ENCODE measurements around the gene KRT10.

The KRT10 gene

DNA sequence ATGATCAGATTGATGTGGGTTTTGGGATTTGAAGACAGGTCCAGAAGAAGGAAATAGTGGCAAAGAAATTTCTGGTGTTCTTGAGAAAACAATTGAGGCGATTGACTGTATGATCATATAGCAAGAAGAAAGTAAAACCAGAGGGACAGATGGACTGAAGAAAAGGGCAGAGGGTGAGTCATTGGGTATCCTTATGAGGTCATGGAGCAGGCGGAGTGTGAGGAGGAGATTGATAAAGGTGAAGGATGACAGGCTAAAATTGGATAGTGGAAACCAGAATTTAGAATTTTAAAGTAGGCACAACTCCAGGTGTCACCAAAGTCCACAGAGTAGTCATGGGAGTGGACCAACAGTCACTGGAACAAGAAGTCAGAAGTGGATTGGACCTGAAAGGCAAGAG is 21.3 kb downstream of the KRT10 start:
- no peak for DNase-seq

DNA sequence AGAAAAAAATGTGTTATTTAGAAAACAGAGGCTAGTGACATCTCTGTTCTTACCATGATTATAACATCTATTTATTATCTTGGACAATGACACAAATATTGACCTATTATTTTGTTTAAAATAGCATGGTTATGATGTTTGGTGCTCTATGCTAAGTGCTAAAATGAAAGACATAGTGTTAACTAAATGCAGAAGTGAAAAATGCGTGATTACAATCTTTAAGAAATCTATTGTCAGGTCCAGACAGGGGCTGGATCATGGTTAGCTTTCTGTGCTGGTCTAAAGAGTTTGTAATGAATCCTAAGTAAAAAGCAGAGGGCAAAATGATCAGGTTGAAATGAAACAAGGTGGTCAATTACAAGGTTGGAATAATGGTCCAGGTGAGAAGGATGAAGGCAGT is 22.0 kb downstream of the KRT10 start:
- no peak for DNase-seq

DNA sequence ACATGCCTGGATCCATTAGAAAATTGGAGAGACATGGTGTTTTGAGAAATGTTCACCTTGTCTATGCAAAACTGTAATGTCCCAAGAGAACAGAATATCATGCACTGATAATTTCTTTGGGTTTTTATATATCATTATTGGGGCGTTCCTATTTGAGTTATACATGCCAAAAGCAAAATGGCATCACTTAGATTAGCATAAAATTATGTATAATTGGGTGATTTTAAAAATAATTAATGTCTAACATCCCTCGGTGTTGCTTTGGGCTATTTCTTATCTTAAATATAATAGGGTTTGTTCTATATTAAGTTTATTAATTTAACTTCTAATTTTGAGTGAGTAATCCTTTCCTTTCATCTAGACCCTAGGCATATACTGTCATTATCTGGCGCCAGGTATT is 22.6 kb downstream of the KRT10 start, which contains the start of gene KRT28:
TSS of gene KRT28 (minus strand) at position 101 of the 400 bp plus-strand sequence. CDS start at position 35, 66 bp downstream.
- DNase-seq = no peak

DNA sequence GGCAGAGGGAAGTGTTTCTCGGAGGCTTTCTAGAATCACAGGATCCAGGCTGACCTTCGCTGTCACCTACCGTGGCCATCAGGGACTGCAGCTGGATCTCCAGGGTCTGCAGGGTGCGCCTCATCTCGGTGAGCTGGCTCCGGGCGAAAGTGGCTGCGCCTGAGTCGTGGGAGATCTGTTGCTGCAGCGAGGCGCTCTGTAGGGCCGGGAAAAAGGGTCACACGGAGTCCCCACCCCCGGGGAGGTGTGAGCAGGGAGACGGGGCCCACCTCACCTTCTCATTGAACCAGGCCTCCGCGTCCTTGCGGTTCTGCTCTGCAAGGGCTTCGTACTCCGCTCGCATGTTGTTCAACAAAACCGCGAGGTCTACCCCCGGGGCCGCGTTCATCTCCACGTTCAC is 25.6 kb downstream of the KRT10 start:
- no peak for DNase-seq

DNA sequence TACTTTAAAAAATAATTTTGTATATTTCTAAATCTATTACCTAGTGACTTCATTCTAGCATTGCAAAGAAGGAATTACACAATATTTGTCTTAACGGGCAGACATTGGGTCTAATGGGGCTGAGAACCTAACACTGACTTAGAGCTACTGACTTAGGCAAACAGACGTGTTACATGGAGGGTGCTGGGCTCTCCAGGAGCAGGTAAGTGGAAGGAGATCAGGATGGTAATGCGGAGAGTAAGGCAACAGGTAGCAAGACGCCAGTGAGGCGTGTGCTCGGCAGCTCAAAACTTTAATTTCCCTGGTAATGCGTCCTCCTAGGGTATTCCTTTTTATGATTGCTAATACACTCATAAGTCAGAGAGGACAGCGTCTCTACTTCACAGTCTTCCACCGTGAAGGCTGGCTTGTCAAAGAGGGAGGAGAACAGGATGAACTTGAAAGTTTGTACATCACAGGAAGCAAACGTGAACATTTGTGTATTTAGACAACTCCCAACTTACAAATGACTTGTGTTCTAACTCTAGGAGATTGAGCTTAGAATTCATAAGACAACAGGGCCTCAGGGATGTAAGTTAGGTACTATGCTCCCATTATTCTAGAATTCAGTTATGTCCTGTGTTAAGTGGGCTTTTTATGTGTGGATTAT is 27.3 kb downstream of the KRT10 start:
- DNase-seq = no peak

DNA sequence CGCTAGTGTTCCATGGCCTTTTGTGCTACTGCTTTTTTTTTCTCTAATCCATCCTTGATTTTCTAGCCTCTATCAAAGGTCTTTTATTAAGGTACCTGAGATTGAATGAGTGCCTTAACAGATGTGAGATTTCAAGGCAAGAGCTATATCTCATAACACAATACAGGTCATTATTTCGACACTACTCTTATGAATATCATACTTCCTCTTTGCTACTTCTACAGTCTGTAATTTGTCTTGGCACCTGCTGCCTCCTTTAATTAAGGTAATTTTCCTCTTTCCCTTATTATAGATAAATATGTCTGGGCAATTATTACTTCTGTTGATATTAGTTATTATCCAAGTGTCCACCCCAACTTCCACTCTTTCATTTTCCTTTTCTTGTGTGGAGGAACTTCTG is 27.9 kb downstream of the KRT10 start:
- peak; percentile 7 for DNase-seq

DNA sequence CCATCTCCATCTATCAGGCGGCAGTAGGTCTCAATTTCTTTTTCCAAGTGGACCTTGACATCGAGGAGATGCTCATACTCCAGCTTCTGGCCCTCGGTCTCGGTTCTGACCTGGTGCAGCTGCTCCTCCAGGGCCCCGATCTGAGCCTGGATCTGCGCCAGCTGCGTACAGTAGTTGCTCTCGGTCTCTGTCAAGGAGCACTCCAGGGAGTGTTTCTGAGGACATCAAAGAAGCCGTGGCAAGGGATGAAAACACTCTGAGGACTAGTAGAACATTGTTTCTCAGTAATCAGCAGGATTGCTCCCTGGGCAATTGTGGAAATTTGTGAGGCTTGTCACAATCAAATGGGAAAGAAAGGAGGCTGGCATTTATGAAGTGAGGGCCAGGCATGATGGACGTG is 28.6 kb downstream of the KRT10 start:
- DNase-seq = no peak

DNA sequence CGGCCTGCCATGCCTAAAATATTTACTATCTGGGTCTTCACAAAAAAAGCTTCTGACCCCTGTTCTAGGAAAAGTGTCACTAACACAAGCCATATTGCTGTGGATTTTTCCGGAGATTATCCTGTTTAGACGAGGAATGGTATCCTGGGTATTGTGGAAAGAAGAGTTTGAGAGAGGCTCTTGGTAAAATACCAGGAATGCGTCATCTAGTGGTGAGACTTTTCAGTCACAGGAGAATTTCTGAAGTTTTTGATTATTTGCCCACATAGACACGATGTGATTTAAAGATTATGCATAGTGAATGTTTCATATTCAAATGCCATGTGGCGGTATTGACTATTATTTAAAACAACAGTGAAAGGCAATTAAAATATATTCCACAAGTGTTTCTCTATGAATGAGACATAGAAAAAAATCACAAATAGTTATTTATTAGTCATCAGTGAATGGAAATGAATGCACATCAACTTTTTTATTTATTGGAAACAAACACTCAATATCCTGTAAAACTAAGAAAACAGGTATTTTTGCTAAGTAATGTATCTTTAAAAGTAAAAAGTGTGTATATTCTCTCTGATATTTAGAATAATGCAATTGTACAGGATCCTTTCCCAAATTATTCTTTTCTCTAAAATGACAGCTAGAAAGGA is 30.5 kb downstream of the KRT10 start:
- DNase-seq = no peak

DNA sequence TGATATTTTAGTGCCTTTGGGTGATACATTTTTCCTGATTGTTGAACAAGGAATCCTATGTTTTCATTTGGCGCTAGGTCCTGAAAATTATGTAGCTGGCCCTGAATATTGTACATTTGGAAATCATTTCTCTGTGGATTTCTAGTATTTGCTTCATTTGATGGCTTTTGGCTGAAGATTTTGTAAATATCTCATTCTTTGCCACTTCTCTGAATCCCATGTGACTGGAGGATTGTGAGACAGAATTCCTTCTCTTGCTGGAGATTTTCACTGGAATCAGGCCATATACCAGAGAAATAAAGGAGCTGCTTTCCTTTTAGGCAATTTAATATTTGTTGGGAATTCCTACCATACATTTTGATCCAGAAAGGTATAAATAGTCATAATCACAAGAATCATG is 31.3 kb downstream of the KRT10 start:
- DNase-seq = no peak

DNA sequence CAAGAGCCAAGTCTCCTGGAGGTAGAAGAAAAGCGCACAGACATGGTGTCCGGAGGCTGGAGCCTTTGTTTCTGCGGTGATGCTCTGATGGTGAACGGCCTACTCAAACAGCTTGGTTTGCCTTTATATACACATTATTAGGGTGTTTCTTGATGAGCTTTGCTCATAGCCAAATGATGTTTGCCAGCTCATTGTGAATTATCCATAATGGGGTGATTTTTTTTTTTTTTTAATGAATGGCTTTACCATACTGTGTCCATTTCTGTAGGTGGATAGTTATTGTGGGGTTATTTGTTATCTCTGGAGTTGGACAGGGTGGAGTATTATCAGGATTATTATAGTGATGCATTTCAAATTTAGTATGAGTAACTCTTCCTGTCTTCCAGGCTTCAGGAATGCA is 40.0 kb downstream of the KRT10 start, which contains the start of gene KRT27:
TSS of gene KRT27 (minus strand) at position 101 of the 400 bp plus-strand sequence. CDS start at position 44, 57 bp downstream.
- no peak for DNase-seq

DNA sequence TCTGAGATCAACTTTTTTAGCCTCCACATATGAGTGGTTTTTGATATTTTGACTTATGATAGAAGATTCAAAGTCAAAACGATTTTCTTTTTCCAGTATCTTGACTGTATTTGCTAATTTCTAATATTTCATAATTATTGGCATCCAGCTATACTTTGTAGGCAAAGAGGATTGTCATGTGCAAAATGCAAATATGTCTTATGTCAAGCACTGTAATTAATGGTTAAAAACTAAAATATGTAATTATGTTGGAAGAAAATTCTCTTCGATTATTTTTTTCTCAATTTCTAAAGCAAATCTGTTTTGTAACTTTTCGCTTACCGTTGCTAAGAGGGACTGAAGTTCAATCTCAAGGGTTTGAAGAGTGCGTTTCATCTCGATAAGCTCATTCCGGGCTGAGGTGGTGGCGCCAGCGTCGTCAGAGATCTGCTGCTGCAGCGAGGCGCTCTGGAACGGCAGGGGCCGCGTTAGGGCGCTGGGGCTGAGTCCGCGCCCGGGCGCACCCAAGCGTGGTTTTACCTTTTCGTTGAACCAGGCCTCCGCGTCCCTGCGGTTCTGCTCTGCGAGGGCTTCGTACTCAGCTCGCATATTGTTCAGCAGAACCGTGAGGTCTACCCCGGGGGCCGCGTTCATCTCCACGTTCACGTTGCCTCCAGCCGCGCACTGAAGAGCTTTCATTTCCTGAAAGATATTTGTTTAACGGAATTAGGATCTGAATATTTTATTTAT is 43.1 kb downstream of the KRT10 start:
- DNase-seq = no peak

DNA sequence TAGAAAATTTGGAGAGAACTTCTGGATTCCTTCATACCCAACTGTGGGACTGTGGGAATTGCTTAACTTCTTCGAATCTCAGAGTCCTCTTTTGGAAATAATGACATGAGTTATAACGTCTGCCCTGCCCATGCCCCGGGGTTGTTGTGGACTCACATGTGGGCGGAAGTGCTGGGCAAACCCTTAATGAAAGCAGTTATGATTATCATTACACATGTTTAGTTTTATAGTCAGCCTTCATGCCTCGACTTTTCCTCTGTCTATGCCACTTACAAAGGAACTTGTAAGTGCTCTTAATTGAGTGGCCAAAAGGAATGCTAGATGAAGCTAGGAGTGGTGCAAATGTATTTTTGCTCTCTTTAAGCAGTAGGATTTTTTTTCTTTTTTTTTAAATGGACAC is 44.0 kb downstream of the KRT10 start:
- DNase-seq = no peak

DNA sequence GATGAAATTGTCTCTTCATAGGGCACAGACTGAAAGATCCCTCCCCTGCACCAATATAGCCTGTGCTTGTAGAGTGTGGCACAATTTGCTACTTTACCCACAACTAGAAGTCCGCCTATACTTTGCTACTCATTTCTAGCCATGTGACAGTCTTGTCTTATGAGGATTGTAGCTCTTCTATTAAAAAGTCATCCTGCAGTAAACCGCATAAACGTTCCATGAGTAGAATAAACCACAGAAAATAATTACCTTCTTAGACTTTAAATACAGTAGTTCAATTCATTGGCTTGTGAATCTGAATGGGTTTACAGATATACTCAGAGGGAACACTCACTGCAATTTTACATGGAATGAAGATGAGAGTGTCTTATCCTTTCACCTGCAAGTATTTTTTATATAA is 44.4 kb downstream of the KRT10 start:
- no peak for DNase-seq

DNA sequence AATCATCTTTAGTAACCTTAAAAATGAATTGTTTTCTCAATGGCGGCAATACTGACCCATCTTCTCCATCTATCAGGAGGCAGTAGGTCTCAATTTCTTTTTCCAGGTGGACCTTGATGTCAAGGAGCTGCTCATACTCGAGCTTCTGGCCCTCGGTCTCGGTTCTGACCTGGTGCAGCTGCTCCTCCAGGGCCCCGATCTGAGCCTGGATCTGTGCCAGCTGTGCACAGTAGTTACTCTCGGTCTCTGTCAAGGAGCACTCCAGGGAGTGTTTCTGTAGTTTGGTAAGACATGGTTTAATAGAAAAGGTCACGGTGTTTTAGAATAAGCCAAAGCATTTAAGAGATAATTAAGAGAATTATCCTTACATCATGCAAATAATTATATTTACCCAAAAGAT is 45.0 kb downstream of the KRT10 start:
- no peak for DNase-seq

DNA sequence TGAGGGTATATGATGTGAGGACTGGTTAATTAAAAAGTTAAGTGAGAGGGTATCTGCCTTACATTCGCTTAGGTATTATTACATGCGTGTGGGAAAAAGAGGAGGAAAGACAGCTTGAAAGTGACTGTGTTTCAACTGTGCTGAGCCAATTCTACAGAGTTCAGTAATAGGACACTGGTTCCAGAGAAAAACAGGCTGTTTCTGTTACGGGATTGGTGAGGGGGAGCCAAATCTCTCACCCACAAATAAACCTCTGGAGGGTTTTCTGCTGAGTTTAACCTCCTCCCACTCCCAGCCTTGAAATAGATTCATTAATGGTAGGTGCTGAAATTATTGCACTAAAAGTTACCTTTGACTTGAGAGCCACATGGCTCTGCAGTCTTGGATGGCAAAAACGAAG is 46.5 kb downstream of the KRT10 start:
- DNase-seq = no peak

DNA sequence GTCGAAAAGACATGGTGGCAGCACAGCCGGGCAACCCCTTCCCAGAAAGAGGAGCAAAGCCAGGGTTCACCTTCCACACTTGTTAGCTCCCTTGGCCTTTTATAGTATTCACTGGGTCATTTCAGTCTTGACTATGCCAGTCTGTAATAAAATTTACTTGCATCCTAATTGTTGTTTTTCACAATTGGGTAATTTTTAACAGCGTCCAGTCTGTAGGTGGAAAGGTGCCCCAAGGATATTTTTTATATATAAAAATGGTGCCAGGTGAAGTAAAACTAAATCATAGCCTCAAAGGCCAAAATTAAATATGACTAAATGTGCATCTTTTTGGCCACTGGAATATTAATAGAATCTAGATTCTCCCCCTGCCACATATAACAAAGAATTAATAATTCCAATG is 50.3 kb downstream of the KRT10 start, which contains the start of gene KRT26:
TSS of gene KRT26 (minus strand) at position 101 of the 400 bp plus-strand sequence. CDS start at position 13, 88 bp downstream.
- DNase-seq = no peak

Data from NCI-H1105 treated with DMSO at 0.1 percent for 48 hours (cell line).